ENCODE data around the gene SAE1.

DNA sequence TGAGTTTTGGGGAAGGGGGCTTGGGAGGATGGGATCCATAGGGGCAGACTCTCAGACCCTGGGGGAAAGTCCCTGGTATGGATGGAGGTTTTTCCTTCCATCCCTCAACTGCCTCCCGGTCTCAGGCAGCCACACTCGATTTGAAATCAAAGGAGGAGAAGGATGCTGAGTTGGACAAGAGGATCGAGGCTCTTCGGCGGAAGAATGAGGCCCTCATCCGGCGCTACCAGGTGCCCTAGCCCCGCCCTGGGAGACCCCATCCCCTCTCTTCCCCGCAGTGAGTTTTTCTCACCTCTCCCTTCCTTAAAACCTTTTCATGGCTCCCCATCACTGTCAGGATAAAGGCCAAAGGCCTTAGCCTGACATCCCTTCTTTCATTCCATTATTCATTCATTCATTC lies 127.8 kb downstream of the SAE1 start:
- TF ChIP-seq, protein P1, sequence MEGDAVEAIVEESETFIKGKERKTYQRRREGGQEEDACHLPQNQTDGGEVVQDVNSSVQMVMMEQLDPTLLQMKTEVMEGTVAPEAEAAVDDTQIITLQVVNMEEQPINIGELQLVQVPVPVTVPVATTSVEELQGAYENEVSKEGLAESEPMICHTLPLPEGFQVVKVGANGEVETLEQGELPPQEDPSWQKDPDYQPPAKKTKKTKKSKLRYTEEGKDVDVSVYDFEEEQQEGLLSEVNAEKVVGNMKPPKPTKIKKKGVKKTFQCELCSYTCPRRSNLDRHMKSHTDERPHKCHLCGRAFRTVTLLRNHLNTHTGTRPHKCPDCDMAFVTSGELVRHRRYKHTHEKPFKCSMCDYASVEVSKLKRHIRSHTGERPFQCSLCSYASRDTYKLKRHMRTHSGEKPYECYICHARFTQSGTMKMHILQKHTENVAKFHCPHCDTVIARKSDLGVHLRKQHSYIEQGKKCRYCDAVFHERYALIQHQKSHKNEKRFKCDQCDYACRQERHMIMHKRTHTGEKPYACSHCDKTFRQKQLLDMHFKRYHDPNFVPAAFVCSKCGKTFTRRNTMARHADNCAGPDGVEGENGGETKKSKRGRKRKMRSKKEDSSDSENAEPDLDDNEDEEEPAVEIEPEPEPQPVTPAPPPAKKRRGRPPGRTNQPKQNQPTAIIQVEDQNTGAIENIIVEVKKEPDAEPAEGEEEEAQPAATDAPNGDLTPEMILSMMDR (IDR thresholded peaks at IDR 0.05), result no peak
- no peak for TF ChIP-seq POLR2A (IDR thresholded peaks at IDR 0.05)

All from stomach (tissue), 4 donors.